ENCODE results near the gene SLC39A3.

Gene SLC39A3

GRCh38 chr19:2777952-2778683 lies 38.3 kb upstream of the SLC39A3 start:
- no peaks in the 10 kb centered on the region for H3K27me3 ChIP-seq (ENCODE audit: control insufficient read depth, insufficient read depth, low read length)
- no peaks in the 10 kb centered on the region for H3K9me3 ChIP-seq (ENCODE audit: control insufficient read depth, insufficient read depth, low read depth, low read length)
- H3K36me3 ChIP-seq (ENCODE audit: control insufficient read depth, insufficient read depth, low read length): peaks cover 18% of the 10 kb centered on the region
- H3K4me3 ChIP-seq (ENCODE audit: low read depth, low read length): no peak overlapping the region
- no peak overlapping the region for H3K9ac ChIP-seq (ENCODE audit: low read length)
- 0 out of 2 replicates have a peak, but pooled peaks cover 5% of the 10 kb centered on the region for H3K4me1 ChIP-seq (ENCODE audit: control insufficient read depth, insufficient read depth, low read length)
- H3K27ac ChIP-seq (ENCODE audit: low read depth, low read length): no peak overlapping the region

- no peak overlapping the region for H3K9ac ChIP-seq (ENCODE audit: low read length)
- no peaks in the 10 kb centered on the region for H3K4me1 ChIP-seq (ENCODE audit: control insufficient read depth, insufficient read depth, low read length)
- peaks cover 18% of the 10 kb centered on the region for H3K36me3 ChIP-seq (ENCODE audit: control insufficient read depth, insufficient read depth, low read length)
- H3K9me3 ChIP-seq (ENCODE audit: control insufficient read depth, insufficient read depth, low read depth, low read length): no peaks in the 10 kb centered on the region
- H3K4me3 ChIP-seq (ENCODE audit: low read depth, low read length): no peak overlapping the region
- H3K27ac ChIP-seq (ENCODE audit: low read depth, low read length): no peak overlapping the region
- no peaks in the 10 kb centered on the region for H3K27me3 ChIP-seq (ENCODE audit: control insufficient read depth, insufficient read depth, low read length)
These were observed 36.0 kb upstream of the SLC39A3 start for GRCh38 chr19:2775556-2776430.

- Histone ChIP-seq H3K4me3 (ENCODE audit: low read depth, low read length) (no peak overlapping the region), H3K27me3 (ENCODE audit: control insufficient read depth, insufficient read depth, low read length) (no peaks in the 10 kb centered on the region), H3K9me3 (ENCODE audit: control insufficient read depth, insufficient read depth, low read depth, low read length) (no peaks in the 10 kb centered on the region), H3K9ac (ENCODE audit: low read length) (no peak overlapping the region), H3K4me1 (ENCODE audit: control insufficient read depth, insufficient read depth, low read length) (no peaks in the 10 kb centered on the region), H3K36me3 (ENCODE audit: control insufficient read depth, insufficient read depth, low read length) (peaks cover 21% of the 10 kb centered on the region), H3K27ac (ENCODE audit: low read depth, low read length) (no peak overlapping the region)
These were observed 35.2 kb upstream of the SLC39A3 start for GRCh38 chr19:2774953-2775555.

- Histone ChIP-seq H3K27ac (ENCODE audit: low read depth, low read length) (no peak overlapping the region), H3K4me3 (ENCODE audit: low read depth, low read length) (no peak overlapping the region), H3K27me3 (ENCODE audit: control insufficient read depth, insufficient read depth, low read length) (no peaks in the 10 kb centered on the region), H3K36me3 (ENCODE audit: control insufficient read depth, insufficient read depth, low read length) (peaks cover 23% of the 10 kb centered on the region), H3K4me1 (ENCODE audit: control insufficient read depth, insufficient read depth, low read length) (no peaks in the 10 kb centered on the region), H3K9ac (ENCODE audit: low read length) (no peak overlapping the region), H3K9me3 (ENCODE audit: control insufficient read depth, insufficient read depth, low read depth, low read length) (no peaks in the 10 kb centered on the region)
These were observed 34.4 kb upstream of the SLC39A3 start for GRCh38 chr19:2774083-2774679.

GRCh38 chr19:2771786-2772674 lies 32.2 kb upstream of the SLC39A3 start:
- Histone ChIP-seq H3K4me3 (ENCODE audit: low read depth, low read length) (no peak overlapping the region), H3K9ac (ENCODE audit: low read length) (no peak overlapping the region), H3K4me1 (ENCODE audit: control insufficient read depth, insufficient read depth, low read length) (no peaks in the 10 kb centered on the region), H3K27me3 (ENCODE audit: control insufficient read depth, insufficient read depth, low read length) (no peaks in the 10 kb centered on the region), H3K27ac (ENCODE audit: low read depth, low read length) (no peak overlapping the region), H3K36me3 (ENCODE audit: control insufficient read depth, insufficient read depth, low read length) (peaks cover 36% of the 10 kb centered on the region), H3K9me3 (ENCODE audit: control insufficient read depth, insufficient read depth, low read depth, low read length) (no peaks in the 10 kb centered on the region)

GRCh38 chr19:2770055-2771013 lies 30.5 kb upstream of the SLC39A3 start:
- H3K27ac ChIP-seq (ENCODE audit: low read depth, low read length): 0 out of 2 replicates have a peak overlapping the region, but pooled peaks have one; percentile 38
- peaks cover 49% of the 10 kb centered on the region for H3K36me3 ChIP-seq (ENCODE audit: control insufficient read depth, insufficient read depth, low read length)
- H3K9ac ChIP-seq (ENCODE audit: low read length): peak overlapping the region; percentile 37
- H3K9me3 ChIP-seq (ENCODE audit: control insufficient read depth, insufficient read depth, low read depth, low read length): no peaks in the 10 kb centered on the region
- no peak overlapping the region for H3K4me3 ChIP-seq (ENCODE audit: low read depth, low read length)
- no peaks in the 10 kb centered on the region for H3K27me3 ChIP-seq (ENCODE audit: control insufficient read depth, insufficient read depth, low read length)
- H3K4me1 ChIP-seq (ENCODE audit: control insufficient read depth, insufficient read depth, low read length): no peaks in the 10 kb centered on the region

- Histone ChIP-seq H3K4me1 (ENCODE audit: control insufficient read depth, insufficient read depth, low read length) (no peaks in the 10 kb centered on the region), H3K27me3 (ENCODE audit: control insufficient read depth, insufficient read depth, low read length) (no peaks in the 10 kb centered on the region), H3K27ac (ENCODE audit: low read depth, low read length) (no peak overlapping the region), H3K36me3 (ENCODE audit: control insufficient read depth, insufficient read depth, low read length) (peaks cover 60% of the 10 kb centered on the region), H3K9me3 (ENCODE audit: control insufficient read depth, insufficient read depth, low read depth, low read length) (no peaks in the 10 kb centered on the region), H3K4me3 (ENCODE audit: low read depth, low read length) (no peak overlapping the region), H3K9ac (ENCODE audit: low read length) (no peak overlapping the region)
These were observed 29.4 kb upstream of the SLC39A3 start for GRCh38 chr19:2769218-2769617.

- Histone ChIP-seq H3K9ac (ENCODE audit: low read length) (no peak overlapping the region), H3K4me3 (ENCODE audit: low read depth, low read length) (no peak overlapping the region), H3K9me3 (ENCODE audit: control insufficient read depth, insufficient read depth, low read depth, low read length) (no peaks in the 10 kb centered on the region), H3K36me3 (ENCODE audit: control insufficient read depth, insufficient read depth, low read length) (peaks cover 66% of the 10 kb centered on the region), H3K27me3 (ENCODE audit: control insufficient read depth, insufficient read depth, low read length) (no peaks in the 10 kb centered on the region), H3K27ac (ENCODE audit: low read depth, low read length) (no peak overlapping the region), H3K4me1 (ENCODE audit: control insufficient read depth, insufficient read depth, low read length) (no peaks in the 10 kb centered on the region)
These were observed 28.7 kb upstream of the SLC39A3 start for GRCh38 chr19:2768365-2769132.

GRCh38 chr19:2767688-2768087 lies 27.9 kb upstream of the SLC39A3 start:
- Histone ChIP-seq H3K4me3 (ENCODE audit: low read depth, low read length) (no peak overlapping the region), H3K9ac (ENCODE audit: low read length) (no peak overlapping the region), H3K27ac (ENCODE audit: low read depth, low read length) (no peak overlapping the region), H3K9me3 (ENCODE audit: control insufficient read depth, insufficient read depth, low read depth, low read length) (no peaks in the 10 kb centered on the region), H3K27me3 (ENCODE audit: control insufficient read depth, insufficient read depth, low read length) (no peaks in the 10 kb centered on the region), H3K4me1 (ENCODE audit: control insufficient read depth, insufficient read depth, low read length) (no peaks in the 10 kb centered on the region), H3K36me3 (ENCODE audit: control insufficient read depth, insufficient read depth, low read length) (peaks cover 75% of the 10 kb centered on the region)
